Epithelial cell of proximal tubule (primary cell): ENCODE data around the gene LAMTOR4. TPM values are rescaled to one million over a fixed set of nuclear protein-coding genes. Genes with fewer than 3 reads are reported as not detected.

ENCODE experiments used
- total RNA-seq: library from RNA; depleted of rRNA; stranded (reverse); fragments of >200 nt; gene quantifications from 2 replicates; pipeline ENCODE4 v1.2.3, GENCODE V29; 2015

Gene LAMTOR4
- total RNA-seq, 1 donor from 2014 or later: 201 TPM

Other genes starting within 250 kb of the LAMTOR4 start
- gene TRIM4, start 229.4 kb upstream of the LAMTOR4 start, total RNA-seq: 8.4 and 18.7 TPM in 2 replicates
- not detected in 2 replicates for gene GJC3, start 219.3 kb upstream of the LAMTOR4 start, total RNA-seq
- gene AZGP1, start 172.9 kb upstream of the LAMTOR4 start, total RNA-seq: not detected in 2 replicates
- gene ZKSCAN1, start 133.3 kb upstream of the LAMTOR4 start, total RNA-seq: 7.6 and 10.6 TPM in 2 replicates
- gene ZSCAN21, start 99.1 kb upstream of the LAMTOR4 start, total RNA-seq: 2.4 and 10.7 TPM in 2 replicates
- 16.6 and 20.3 TPM in 2 replicates for gene ZNF3, start 67.2 kb upstream of the LAMTOR4 start, total RNA-seq
- gene COPS6, start 59.9 kb upstream of the LAMTOR4 start, total RNA-seq: 39.9 and 73.2 TPM in 2 replicates
- 188 and 355 TPM in 2 replicates for gene MCM7, start 47.5 kb upstream of the LAMTOR4 start, total RNA-seq
- gene AP4M1, start 47.3 kb upstream of the LAMTOR4 start, total RNA-seq: 11.5 and 25.2 TPM in 2 replicates
- gene TAF6, start 29.6 kb upstream of the LAMTOR4 start, total RNA-seq: 62.8 and 73.6 TPM in 2 replicates
- gene CNPY4, start 29.3 kb upstream of the LAMTOR4 start, total RNA-seq: 8.8 and 10.1 TPM in 2 replicates
- gene MBLAC1, start 22.0 kb upstream of the LAMTOR4 start, total RNA-seq: 2.6 and 3.7 TPM in 2 replicates
- 9.4 and 14.9 TPM in 2 replicates for gene TRAPPC14, start 9.8 kb downstream of the LAMTOR4 start, total RNA-seq
- gene GAL3ST4, start 19.7 kb downstream of the LAMTOR4 start, total RNA-seq: 0.58 and 6.7 TPM in 2 replicates
- gene GPC2, start 28.5 kb downstream of the LAMTOR4 start, total RNA-seq: 4.1 and 11.0 TPM in 2 replicates
- 0.22 and 0.69 TPM in 2 replicates for gene STAG3, start 29.0 kb downstream of the LAMTOR4 start, total RNA-seq
- gene PVRIG, start 71.0 kb downstream of the LAMTOR4 start, total RNA-seq: not detected in 2 replicates
- gene SPDYE3, start 158.8 kb downstream of the LAMTOR4 start, total RNA-seq: not detected in 2 replicates
- 14.3 and 14.5 TPM in 2 replicates for gene PILRB, start 209.2 kb downstream of the LAMTOR4 start, total RNA-seq
- not detected in 2 replicates for gene PILRA, start 224.6 kb downstream of the LAMTOR4 start, total RNA-seq